H1 (cell line): ENCODE results near the gene RNASE4. TPM values are rescaled to one million over a fixed set of nuclear protein-coding genes. Genes with fewer than 3 reads are reported as not detected.

Experiments
- CTCF ChIA-PET: fragments of 300-600 bp; sonication (Branson Sonifier 250); formaldehyde crosslinking; loops from one replicate; lab custom pipeline; 2021; ENCODE audit not compliant: partially characterized antibody; lab: Charles Lee
- POLR2A ChIA-PET: fragments of 300-600 bp; sonication (Branson Sonifier 250); formaldehyde crosslinking; loops from one replicate; lab custom pipeline; 2021; ENCODE audit warnings: inconsistent platforms; ENCODE audit not compliant: partially characterized antibody; lab: Charles Lee
- DNase-seq, 2 experiments: peaks; one replicate each; pipeline versions ENCODE4 v3.0.0 to v3.0.0-alpha.2; 2010 to 2022; ENCODE audit warnings: low spot score in 2 of 2, low read depth in 1 of 2, mixed read lengths in 1 of 2
- FAIRE-seq: peaks from 2 replicates; lab custom pipeline; 2011; peaks lifted over from hg19 to GRCh38; lab: Jason Lieb, UNC
- H2AFZ ChIP-seq: 2 replicates; pipeline ENCODE4 v1.8.1; 2012; ENCODE audit warnings: low read length, inconsistent platforms
- H2AK5ac ChIP-seq: 2 replicates; pipeline ENCODE4 v1.6.1; 2013; ENCODE audit warnings: low read depth, low read length
- H2BK120ac ChIP-seq: replicated peaks from 2 replicates; pipeline ENCODE3; 2013; ENCODE audit warnings: low read depth, low read length, inconsistent platforms
- H2BK12ac ChIP-seq: 2 replicates; pipeline ENCODE4 v1.6.1; 2013; ENCODE audit warnings: low read depth, low read length
- H2BK15ac ChIP-seq: 2 replicates; pipeline ENCODE4 v1.6.1; 2013; ENCODE audit warnings: low read length
- H2BK20ac ChIP-seq: 2 replicates; pipeline ENCODE4 v1.6.1; 2013; ENCODE audit warnings: low read length
- H2BK5ac ChIP-seq: 2 replicates; pipeline ENCODE4 v1.6.1; 2013; ENCODE audit warnings: low read depth, low read length
- H3K14ac ChIP-seq: 2 replicates; pipeline ENCODE4 v1.6.1; 2013; ENCODE audit warnings: inconsistent platforms; ENCODE audit not compliant: insufficient read length
- H3K18ac ChIP-seq: 2 replicates; pipeline ENCODE4 v1.6.1; 2013; ENCODE audit warnings: low read length; ENCODE audit errors: extremely low read depth
- H3K23ac ChIP-seq: 2 replicates; pipeline ENCODE4 v1.6.1; 2013; ENCODE audit warnings: inconsistent platforms; ENCODE audit not compliant: insufficient read length
- H3K23me2 ChIP-seq: 2 replicates; pipeline ENCODE4 v1.6.1; 2013; ENCODE audit warnings: low read depth, low read length
- H3K27ac ChIP-seq: 2 replicates; pipeline ENCODE4 v1.6.1; 2011; ENCODE audit warnings: low read depth, low read length, inconsistent platforms
- H3K27me3 ChIP-seq, 4 experiments: replicated peaks in 1 of 4; 1 replicate in 1 of 4; 2 replicates in 3 of 4; pipeline versions ENCODE4 v1.6.1 to v1.8.1; 2011 to 2013; ENCODE audit warnings: low read length in 3 of 4, mild to moderate bottlenecking in 3 of 4, inconsistent platforms in 2 of 4, mixed read lengths in 2 of 4, moderate library complexity in 1 of 4; ENCODE audit not compliant: control insufficient read depth in 3 of 4, insufficient read depth in 3 of 4; ENCODE audit errors: extremely low read depth in 1 of 4
- H3K36me3 ChIP-seq, 4 experiments: 2 replicates each; pipeline versions ENCODE4 v1.6.1 to v1.8.1; 2011 to 2013; ENCODE audit warnings: mild to moderate bottlenecking in 4 of 4, low read length in 3 of 4, moderate library complexity in 2 of 4, control low read depth in 1 of 4, inconsistent platforms in 1 of 4; ENCODE audit not compliant: insufficient read depth in 4 of 4, control insufficient read depth in 2 of 4
- H3K4ac ChIP-seq: replicated peaks from 2 replicates; pipeline ENCODE3; 2013; ENCODE audit warnings: low read length, low read depth, mixed read lengths, inconsistent platforms; ENCODE audit not compliant: insufficient read length
- H3K4me1 ChIP-seq, 4 experiments: replicated peaks in 1 of 4; 1 replicate in 1 of 4; 2 replicates in 3 of 4; pipeline versions ENCODE4 v1.6.1 to v1.8.1; 2011 to 2013; ENCODE audit warnings: low read length in 3 of 4, inconsistent platforms in 2 of 4, mixed read lengths in 1 of 4; ENCODE audit not compliant: insufficient read depth in 4 of 4, control insufficient read depth in 3 of 4
- H3K4me2 ChIP-seq, 2 experiments: 2 replicates each; pipeline versions ENCODE4 v1.6.1 to v1.8.1; 2011 to 2013; ENCODE audit warnings: low read depth in 2 of 2, low read length in 2 of 2, control low read depth in 1 of 2, inconsistent platforms in 1 of 2, mild to moderate bottlenecking in 1 of 2; ENCODE audit not compliant: insufficient read depth in 1 of 2
- H3K4me3 ChIP-seq, 4 experiments: fragments of 200-600, 300-600 bp in 1 of 4; sonication (generic), shearing (Covaris generic), sonication (Bioruptor Twin) in 1 of 4; 2 replicates each; pipeline versions ENCODE4 v1.5.1 to v1.8.1; 2011 to 2016; ENCODE audit warnings: low read length in 4 of 4, low read depth in 3 of 4, control low read depth in 2 of 4, inconsistent platforms in 2 of 4, mild to moderate bottlenecking in 2 of 4, mixed read lengths in 1 of 4, moderate library complexity in 1 of 4; ENCODE audit not compliant: insufficient read depth in 2 of 4; ENCODE audit errors: extremely low read depth in 1 of 4
- H3K56ac ChIP-seq: replicated peaks from 2 replicates; pipeline ENCODE3; 2013; ENCODE audit warnings: low read depth, mild to moderate bottlenecking, mixed read lengths, low read length, inconsistent platforms; ENCODE audit not compliant: insufficient read length
- H3K79me1 ChIP-seq: 2 replicates; pipeline ENCODE4 v1.6.1; 2013; ENCODE audit warnings: low read depth, low read length, control low read depth
- H3K79me2 ChIP-seq, 2 experiments: 2 replicates each; pipeline versions ENCODE4 v1.6.1 to v1.8.1; 2012 to 2013; ENCODE audit warnings: low read length in 2 of 2, mild to moderate bottlenecking in 2 of 2, inconsistent platforms in 1 of 2; ENCODE audit not compliant: insufficient read depth in 2 of 2, control insufficient read depth in 1 of 2
- H3K9ac ChIP-seq, 4 experiments: replicated peaks in 1 of 4; 1 replicate in 1 of 4; 2 replicates in 3 of 4; pipeline versions ENCODE4 v1.6.1 to v1.8.1; 2011 to 2013; ENCODE audit warnings: low read depth in 3 of 4, low read length in 3 of 4, control low read depth in 2 of 4, mild to moderate bottlenecking in 2 of 4, moderate library complexity in 2 of 4, inconsistent platforms in 1 of 4; ENCODE audit errors: extremely low read depth in 1 of 4
- H3K9me3 ChIP-seq, 2 experiments: 2 replicates each; pipeline versions ENCODE4 v1.6.1 to v1.8.1; 2012 to 2013; ENCODE audit warnings: mild to moderate bottlenecking in 2 of 2, moderate library complexity in 2 of 2, control low read depth in 1 of 2, inconsistent platforms in 1 of 2, low read depth in 1 of 2, low read length in 1 of 2, mixed read lengths in 1 of 2; ENCODE audit not compliant: insufficient read depth in 2 of 2
- H4K20me1 ChIP-seq, 2 experiments: replicated peaks in 1 of 2; 2 replicates each; pipeline versions ENCODE3 to v1.8.1; 2011 to 2013; ENCODE audit warnings: inconsistent platforms in 2 of 2, low read length in 2 of 2, mild to moderate bottlenecking in 1 of 2; ENCODE audit not compliant: insufficient read depth in 2 of 2, control insufficient read depth in 1 of 2
- H4K5ac ChIP-seq: 2 replicates; pipeline ENCODE4 v1.6.1; 2013; ENCODE audit warnings: low read length, low read depth, mixed read lengths, inconsistent platforms; ENCODE audit not compliant: insufficient read length
- H4K8ac ChIP-seq: 2 replicates; pipeline ENCODE4 v1.8.0; 2013; ENCODE audit warnings: mild to moderate bottlenecking, moderate library complexity, low read length, inconsistent platforms; ENCODE audit not compliant: insufficient read depth; ENCODE audit errors: extremely low read depth
- H4K91ac ChIP-seq: replicated peaks from 2 replicates; pipeline ENCODE3; 2013; ENCODE audit warnings: low read length, mixed read lengths, inconsistent platforms; ENCODE audit not compliant: insufficient read length
- KDM5A ChIP-seq: fragments of 200-600 bp; IDR thresholded peaks from 2 replicates; pipeline ENCODE4 v1.7.1; 2012; ENCODE audit warnings: mild to moderate bottlenecking, low read length, inconsistent platforms, mixed read lengths
- RFX5 ChIP-seq: IDR thresholded peaks from 2 replicates; pipeline ENCODE4 v1.6.1; 2011; ENCODE audit warnings: low read depth, low read length, improper control_type of control experiment, borderline replicate concordance
- SP1 ChIP-seq: IDR thresholded peaks from 2 replicates; pipeline ENCODE4 v1.6.1; 2011; ENCODE audit warnings: low read depth, low read length
- TEAD4 ChIP-seq: IDR thresholded peaks from 2 replicates; pipeline ENCODE4 v1.6.1; 2012; ENCODE audit warnings: low read depth, low read length, inconsistent platforms, mixed read lengths
- ZNF274 ChIP-seq: IDR thresholded peaks from 2 replicates; pipeline ENCODE4 v1.7.0; 2012; ENCODE audit warnings: low read length, borderline replicate concordance; ENCODE audit errors: extremely low read depth
- WGBS, 2 experiments: shearing (Covaris generic) in 1 of 2; methylation state at CpG; one replicate each; pipeline versions ENCODE4 v1.1.6 to v1.1.7; 2013 to 2015; ENCODE audit warnings: low lambda C conversion rate in 2 of 2, mixed read lengths in 2 of 2, inconsistent platforms in 1 of 2, low coverage in 1 of 2, missing lambda C conversion rate in 1 of 2; ENCODE audit not compliant: insufficient replicate concordance in 2 of 2, insufficient coverage in 1 of 2, insufficient read length in 1 of 2; ENCODE audit errors: extremely low coverage in 1 of 2, missing lambda C conversion rate in 1 of 2; 5-methylcytosine and 5-hydroxymethylcytosine counted together
- long read RNA-seq, 2 experiments: library from RNA in 1 of 2; library from capped mRNA in 1 of 2; stranded (forward); transcript quantifications; one replicate each; pipeline ENCODE4 v2.0.0, GENCODE V29; 2021; ENCODE audit warnings: inconsistent platforms in 1 of 2
- polyA minus RNA-seq, 3 experiments: library from RNA; depleted of rRNA, polyadenylated mRNA; stranded (reverse); fragments of >200 nt; gene quantifications; 1 replicate in 2 of 3; 2 replicates in 1 of 3; pipeline ENCODE4 v1.2.3, GENCODE V29; 2011
- polyA plus RNA-seq, 7 experiments: library from polyadenylated mRNA; depleted of rRNA in 3 of 7; stranded (reverse) in 5 of 7; unstranded in 2 of 7; fragments of >200 nt in 5 of 7; fragments of 200-250 nt in 2 of 7; gene quantifications; 1 replicate in 5 of 7; 2 replicates in 1 of 7; 4 replicates in 1 of 7; pipeline versions ENCODE4 v1.2.1 to v1.2.3, GENCODE V29; 2011 to 2013; ENCODE audit warnings: missing spikeins in 2 of 7, mixed read lengths in 2 of 7
- total RNA-seq: library from RNA; stranded (reverse); fragmentation: NEBNext Ultra II Directional; extraction: Animal tissue kit (Norgen Biotek cat#: 25700); gene quantifications from 2 replicates; pipeline ENCODE4 v1.2.1, GENCODE V29; 2021
- TF ChIP-seq, protein P1 (sequence below): IDR thresholded peaks from 2 replicates; pipeline ENCODE4 v1.6.1; 2012; ENCODE audit warnings: inconsistent platforms
- TF ChIP-seq, protein P2 (sequence below): IDR thresholded peaks from 2 replicates; pipeline ENCODE4 v1.6.1; 2011; ENCODE audit warnings: low read depth, mild to moderate bottlenecking, low read length; ENCODE audit not compliant: insufficient read depth

Gene RNASE4, protein sequence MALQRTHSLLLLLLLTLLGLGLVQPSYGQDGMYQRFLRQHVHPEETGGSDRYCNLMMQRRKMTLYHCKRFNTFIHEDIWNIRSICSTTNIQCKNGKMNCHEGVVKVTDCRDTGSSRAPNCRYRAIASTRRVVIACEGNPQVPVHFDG
- 0.38 and 0.61 TPM in 2 replicates for total RNA-seq
- 3.5 and 3.7 TPM in 2 replicates for polyA plus RNA-seq (2011; rRNA removed)
- 3.5 TPM for polyA plus RNA-seq (2011; cell fraction: cytosol; rRNA removed)
- 3.5 TPM for polyA plus RNA-seq (2011; cell fraction: nucleus; rRNA removed)
- polyA plus RNA-seq (2012, experiment 1 of 2), result 2.1 to 3.1 TPM (median 2.3 TPM) in 4 replicates
- 0.46 TPM for polyA plus RNA-seq (2012, experiment 2 of 2)
- polyA plus RNA-seq (2013, experiment 1 of 2), result 2.4 TPM
- 2.6 TPM for polyA plus RNA-seq (2013, experiment 2 of 2)
- polyA minus RNA-seq (2011; rRNA and poly(A)+ RNA removed), result 5.9 and 7.7 TPM in 2 replicates
- 3.3 TPM for polyA minus RNA-seq (2011; cell fraction: cytosol; rRNA and poly(A)+ RNA removed)
- 1.00 TPM for polyA minus RNA-seq (2011; cell fraction: nucleus; rRNA and poly(A)+ RNA removed)
- long read RNA-seq, experiment 1, partial matches to known transcripts, result 0 of 3 reads
- long read RNA-seq, experiment 1, other reads (novel, unspliced or antisense), result 2 of 3 reads
- long read RNA-seq, experiment 2, partial matches to known transcripts, result 0 of 1 reads
- long read RNA-seq, experiment 2, other reads (novel, unspliced or antisense), result 1 of 1 reads

DNA sequence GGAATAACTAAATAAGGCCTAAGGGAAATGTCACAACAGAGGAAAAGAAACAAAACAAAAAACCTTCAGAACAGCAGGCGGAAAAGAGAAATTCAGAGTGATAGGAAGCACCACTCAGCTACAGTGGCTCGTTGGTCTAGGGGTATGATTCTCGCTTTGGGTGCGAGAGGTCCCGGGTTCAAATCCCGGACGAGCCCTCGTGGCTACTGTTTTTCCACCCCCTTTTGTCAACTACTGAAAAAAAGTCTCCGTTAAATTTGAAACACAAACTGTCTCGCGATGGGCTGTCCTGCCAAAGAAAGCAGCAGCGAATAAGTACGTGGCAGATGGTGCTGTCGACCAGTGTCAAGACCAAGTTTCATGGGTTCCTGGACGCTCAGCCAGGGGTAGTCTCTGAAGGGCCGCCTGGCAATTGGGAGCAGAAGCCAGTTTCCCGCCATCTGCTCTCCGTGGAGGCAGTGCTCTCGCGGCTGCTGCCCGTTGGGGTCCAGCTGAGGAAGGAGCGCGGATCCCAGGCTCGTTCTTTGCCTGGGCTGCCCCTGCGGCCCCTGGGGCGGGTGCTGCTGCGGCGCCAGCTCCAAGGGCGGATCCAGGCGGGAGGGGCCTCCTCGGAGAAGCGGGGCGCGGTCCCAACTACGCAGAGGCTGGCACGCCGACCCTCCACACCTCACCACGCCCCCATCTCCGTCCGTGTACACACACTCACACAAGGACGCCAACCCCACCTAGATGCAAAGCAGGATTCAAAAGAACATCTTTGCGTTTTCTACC, at the start of gene RNASE4:
RNASE4 (plus strand) TSS at position 670 of the 771 bp plus-strand sequence. CDS start 14,812 bp downstream, outside the sequence.
- Histone ChIP-seq H3K4ac (no peak within 1 kb of the TSS), H2AK5ac (no peak within 1 kb of the TSS), H3K9ac (peak within 1 kb of the TSS; percentile 14 to 79 (median 71)), H2BK20ac (no peak within 1 kb of the TSS), H3K9me3 (no peaks in the 10 kb centered on the region), H3K18ac (0 out of 2 replicates have a peak within 1 kb of the TSS, but pooled peaks have one; percentile 36), H3K4me3 (peak within 1 kb of the TSS; percentile 67 to 99 (median 98)), H3K4me2 (peak within 1 kb of the TSS; percentile 60 to 82), H3K23ac (no peak within 1 kb of the TSS), H3K79me2 (no peaks in the 10 kb centered on the region), H4K5ac (no peak within 1 kb of the TSS), H3K4me1 (peaks cover 0 to 6% (median 4%) of the 10 kb centered on the region in 4 experiments; a peak in 5 of 7 replicates), H3K27ac (peak within 1 kb of the TSS; percentile 27; the same call in 1 of the 2 replicates), H3K27me3 (no peaks in the 10 kb centered on the region), H2BK15ac (no peak within 1 kb of the TSS; the same call in 1 of the 2 replicates), H4K91ac (no peak within 1 kb of the TSS), H2AFZ (peak within 1 kb of the TSS; percentile 97), H3K14ac (no peak within 1 kb of the TSS), H2BK5ac (peak within 1 kb of the TSS; percentile 67; the same call in 1 of the 2 replicates), H4K8ac (no peak within 1 kb of the TSS), H3K79me1 (no peaks in the 10 kb centered on the region), H2BK120ac (no peak within 1 kb of the TSS), H3K56ac (no peak within 1 kb of the TSS), H4K20me1 (no peaks in the 10 kb centered on the region), H3K36me3 (no peaks in the 10 kb centered on the region), H2BK12ac (peak within 1 kb of the TSS; percentile 1; the same call in 1 of the 2 replicates), H3K23me2 (peaks cover 27% of the 10 kb centered on the region)
- 2% methylated on average over 42 of the region's 42 CpGs; no CpG with 5 or more reads in 1 of the 2 experiments for whole genome bisulfite sequencing, 2 experiments
- FAIRE-seq (no peak), DNase-seq (peak in 1 of 2 experiments; percentile 85)
- CTCF ChIA-PET, result interaction anchor here (0.7 to 16.7 kb wide), 14 partner anchors 10 to 275 kb away, joined by 3 to 282 read pairs (median 4); no protein-coding TSS in a partner anchor
- POLR2A ChIA-PET, result interaction anchor here (0.6 to 3.2 kb wide), 11 partner anchors 14 to 341 kb away, joined by 3 to 17 read pairs (median 3); partner anchors contain the start of gene PARP2
- TF ChIP-seq KDM5A (no peak), TEAD4 (peak; percentile 19; the same call in 1 of the 2 replicates), RFX5 (no peak), SP1 (no peak), ZNF274 (no peak)
- TF ChIP-seq, protein P1, sequence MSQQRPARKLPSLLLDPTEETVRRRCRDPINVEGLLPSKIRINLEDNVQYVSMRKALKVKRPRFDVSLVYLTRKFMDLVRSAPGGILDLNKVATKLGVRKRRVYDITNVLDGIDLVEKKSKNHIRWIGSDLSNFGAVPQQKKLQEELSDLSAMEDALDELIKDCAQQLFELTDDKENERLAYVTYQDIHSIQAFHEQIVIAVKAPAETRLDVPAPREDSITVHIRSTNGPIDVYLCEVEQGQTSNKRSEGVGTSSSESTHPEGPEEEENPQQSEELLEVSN, result peak; percentile 73
- TF ChIP-seq, protein P2, sequence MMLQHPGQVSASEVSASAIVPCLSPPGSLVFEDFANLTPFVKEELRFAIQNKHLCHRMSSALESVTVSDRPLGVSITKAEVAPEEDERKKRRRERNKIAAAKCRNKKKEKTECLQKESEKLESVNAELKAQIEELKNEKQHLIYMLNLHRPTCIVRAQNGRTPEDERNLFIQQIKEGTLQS, result no peak
